HEK293 (cell line): ENCODE measurements around the gene SPECC1L.
A peak's percentile ranks its signal among the peaks of the same experiment; 100 is the strongest.

Source experiments
- CTCF ChIA-PET: fragments of 350-600 bp; formaldehyde crosslinking; extraction: SDS; loops from one replicate; lab custom pipeline; 2021; ENCODE audit warnings: antibody characterized with exemption; lab: Yijun Ruan, JAX
- POLR2A ChIA-PET: fragments of 300-600 bp; formaldehyde crosslinking; extraction: SDS; loops from one replicate; lab custom pipeline; 2020; ENCODE audit warnings: antibody characterized with exemption, inconsistent platforms; lab: Yijun Ruan, JAX
- H3K27ac ChIP-seq: fragments of 200-500 bp; sonication (Bioruptor generic); 2 replicates; pipeline ENCODE4 v1.5.1; 2014; ENCODE audit warnings: low read depth, low read length, control low read depth, inconsistent platforms; ENCODE audit errors: extremely low read depth
- H3K36me3 ChIP-seq, 2 experiments: fragments of 200-500 bp in 1 of 2; sonication (Bioruptor generic) in 1 of 2; 1 replicate in 1 of 2; 2 replicates in 1 of 2; pipeline ENCODE4 v1.5.1; 2014 to 2017; ENCODE audit warnings: inconsistent platforms in 2 of 2, low read length in 2 of 2; ENCODE audit not compliant: control insufficient read depth in 2 of 2, insufficient read depth in 1 of 2
- H3K4me1 ChIP-seq: fragments of 200-500 bp; sonication (Bioruptor generic); 2 replicates; pipeline ENCODE4 v1.5.1; 2014; ENCODE audit warnings: mild to moderate bottlenecking, low read length, inconsistent platforms; ENCODE audit not compliant: control insufficient read depth, insufficient read depth
- H3K4me3 ChIP-seq: 2 replicates; pipeline ENCODE4 v1.5.1; 2011; ENCODE audit warnings: low read depth, mild to moderate bottlenecking, control low read depth, low read length, moderate library complexity
- H3K9me3 ChIP-seq: fragments of 200-500 bp; sonication (Bioruptor generic); 2 replicates; pipeline ENCODE4 v1.5.1; 2014; ENCODE audit warnings: low read depth, low read length, inconsistent platforms; ENCODE audit not compliant: control insufficient read depth, insufficient read depth
- ATF2 ChIP-seq: fragments of 450-650 bp; formaldehyde crosslinking; IDR thresholded peaks from 2 replicates; pipeline ENCODE4 v1.5.1; 2016; ENCODE audit warnings: missing biosample characterization, missing genetic modification characterization, low read depth
- BCL11B ChIP-seq: fragments of 450-650 bp; formaldehyde crosslinking; IDR thresholded peaks from 2 replicates; pipeline ENCODE4 v1.5.1; 2016; ENCODE audit warnings: low read depth, missing biosample characterization, missing genetic modification characterization
- EGR2 ChIP-seq: fragments of 450-650 bp; formaldehyde crosslinking; IDR thresholded peaks from 2 replicates; pipeline ENCODE4 v1.5.1; 2016; ENCODE audit warnings: low read depth, missing biosample characterization, missing genetic modification characterization
- GLI2 ChIP-seq: fragments of 450-650 bp; formaldehyde crosslinking; IDR thresholded peaks from 2 replicates; pipeline ENCODE4; 2017; ENCODE audit warnings: missing biosample characterization, missing genetic modification characterization, low read depth, borderline replicate concordance
- GLIS1 ChIP-seq: fragments of 450-650 bp; formaldehyde crosslinking; IDR thresholded peaks from 2 replicates; pipeline ENCODE4 v1.5.1; 2016; ENCODE audit warnings: missing biosample characterization, missing genetic modification characterization
- MYNN ChIP-seq: fragments of 450-650 bp; formaldehyde crosslinking; IDR thresholded peaks from 2 replicates; pipeline ENCODE4 v1.5.1; 2016; ENCODE audit warnings: missing biosample characterization, missing genetic modification characterization, borderline replicate concordance
- PRDM1 ChIP-seq: fragments of 450-650 bp; formaldehyde crosslinking; IDR thresholded peaks from 2 replicates; pipeline ENCODE4; 2016; ENCODE audit warnings: missing biosample characterization, missing genetic modification characterization
- SCRT2 ChIP-seq: fragments of 450-650 bp; formaldehyde crosslinking; IDR thresholded peaks from 2 replicates; pipeline ENCODE4 v1.5.1; 2016; ENCODE audit warnings: missing biosample characterization, missing genetic modification characterization
- TCF7L2 ChIP-seq: IDR thresholded peaks from 2 replicates; pipeline ENCODE4 v1.6.1; 2011; ENCODE audit warnings: low read depth, mild to moderate bottlenecking, inconsistent platforms, low read length, moderate library complexity, borderline replicate concordance
- TRIM28 ChIP-seq: IDR thresholded peaks from 2 replicates; pipeline ENCODE4 v1.6.1; 2011; ENCODE audit warnings: low read length, control low read depth, borderline replicate concordance
- YY1 ChIP-seq: fragments of 450-650 bp; formaldehyde crosslinking; IDR thresholded peaks from 2 replicates; pipeline ENCODE4 v1.5.1; 2018; ENCODE audit warnings: missing biosample characterization, missing genetic modification characterization
- ZFHX2 ChIP-seq: fragments of 450-650 bp; formaldehyde crosslinking; conservative IDR thresholded peaks from 2 replicates; pipeline ENCODE4 v1.5.1; 2016; ENCODE audit warnings: missing biosample characterization, missing genetic modification characterization
- ZNF223 ChIP-seq: fragments of 450-650 bp; formaldehyde crosslinking; IDR thresholded peaks from 2 replicates; pipeline ENCODE4 v1.5.1; 2016; ENCODE audit warnings: missing biosample characterization, missing genetic modification characterization
- ZNF23 ChIP-seq: fragments of 450-650 bp; formaldehyde crosslinking; IDR thresholded peaks from 2 replicates; pipeline ENCODE4 v1.5.1; 2016; ENCODE audit warnings: missing biosample characterization, missing genetic modification characterization, borderline replicate concordance
- ZNF24 ChIP-seq: fragments of 450-650 bp; formaldehyde crosslinking; IDR thresholded peaks from 2 replicates; pipeline ENCODE4 v1.5.1; 2016; ENCODE audit warnings: missing biosample characterization, missing genetic modification characterization
- ZNF302 ChIP-seq: fragments of 450-650 bp; formaldehyde crosslinking; IDR thresholded peaks from 2 replicates; pipeline ENCODE4 v1.5.1; 2016; ENCODE audit warnings: missing biosample characterization, missing genetic modification characterization, low read depth
- ZNF311 ChIP-seq: fragments of 450-650 bp; formaldehyde crosslinking; IDR thresholded peaks from 2 replicates; pipeline ENCODE4 v1.5.1; 2017; ENCODE audit warnings: missing biosample characterization, missing genetic modification characterization, borderline replicate concordance
- ZNF324 ChIP-seq: fragments of 450-650 bp; formaldehyde crosslinking; IDR thresholded peaks from 2 replicates; pipeline ENCODE4 v1.5.1; 2016; ENCODE audit warnings: missing biosample characterization, missing genetic modification characterization
- ZNF354C ChIP-seq: fragments of 450-650 bp; formaldehyde crosslinking; IDR thresholded peaks from 2 replicates; pipeline ENCODE4 v1.5.1; 2016; ENCODE audit warnings: missing biosample characterization, missing genetic modification characterization, low read depth, borderline replicate concordance
- ZNF423 ChIP-seq: fragments of 450-650 bp; formaldehyde crosslinking; IDR thresholded peaks from 2 replicates; pipeline ENCODE4 v1.5.1; 2016; ENCODE audit warnings: missing biosample characterization, missing genetic modification characterization
- ZNF473 ChIP-seq: fragments of 450-650 bp; formaldehyde crosslinking; IDR thresholded peaks from 2 replicates; pipeline ENCODE4 v1.5.1; 2017; ENCODE audit warnings: missing biosample characterization, missing genetic modification characterization
- ZNF529 ChIP-seq: fragments of 450-650 bp; formaldehyde crosslinking; IDR thresholded peaks from 2 replicates; pipeline ENCODE4 v1.5.1; 2017; ENCODE audit warnings: missing genetic modification characterization, missing biosample characterization; ENCODE audit not compliant: insufficient replicate concordance
- ZNF548 ChIP-seq: fragments of 450-650 bp; formaldehyde crosslinking; IDR thresholded peaks from 2 replicates; pipeline ENCODE4 v1.5.1; 2016; ENCODE audit warnings: missing biosample characterization, missing genetic modification characterization
- ZNF600 ChIP-seq: fragments of 450-650 bp; formaldehyde crosslinking; IDR thresholded peaks from 2 replicates; pipeline ENCODE4 v1.5.1; 2016; ENCODE audit warnings: missing biosample characterization, missing genetic modification characterization
- ZNF626 ChIP-seq: fragments of 450-650 bp; sonication (Bioruptor Pico); formaldehyde crosslinking; IDR thresholded peaks from 2 replicates; pipeline ENCODE4 v1.5.1; 2018; ENCODE audit warnings: missing biosample characterization, missing genetic modification characterization, inconsistent platforms
- ZNF791 ChIP-seq: fragments of 450-650 bp; formaldehyde crosslinking; IDR thresholded peaks from 2 replicates; pipeline ENCODE4 v1.5.1; 2016; ENCODE audit warnings: missing biosample characterization, missing genetic modification characterization
- ZNF837 ChIP-seq: fragments of 450-650 bp; formaldehyde crosslinking; IDR thresholded peaks from 2 replicates; pipeline ENCODE4 v1.5.1; 2016; ENCODE audit warnings: missing biosample characterization, missing genetic modification characterization
- ZSCAN16 ChIP-seq: fragments of 450-650 bp; formaldehyde crosslinking; IDR thresholded peaks from 2 replicates; pipeline ENCODE4 v1.5.1; 2016; ENCODE audit warnings: missing biosample characterization, missing genetic modification characterization
- TF ChIP-seq, protein P1 (sequence below): fragments of 450-650 bp; formaldehyde crosslinking; IDR thresholded peaks from 2 replicates; pipeline ENCODE4 v1.5.1; 2016; ENCODE audit warnings: missing biosample characterization, missing genetic modification characterization
- TF ChIP-seq, protein P2 (sequence below): fragments of 450-650 bp; formaldehyde crosslinking; IDR thresholded peaks from 2 replicates; pipeline ENCODE4 v1.5.1; 2016; ENCODE audit warnings: missing biosample characterization, missing genetic modification characterization, low read depth

The SPECC1L gene

GRCh38 chr22:24431309-24432034 is 160.8 kb downstream of the SPECC1L start:
- no peak overlapping the region for H3K27ac ChIP-seq
- no peaks in the 10 kb centered on the region for H3K4me1 ChIP-seq
- no peaks in the 10 kb centered on the region for H3K9me3 ChIP-seq
- ChIA-PET CTCF (interaction anchor here (1.0 to 2.6 kb wide), 2 partner anchors 10 to 90 kb away, joined by 3 to 9 read pairs; no protein-coding TSS in a partner anchor), POLR2A (no interaction called here)
- H3K4me3 ChIP-seq, result no peak overlapping the region
- TF ChIP-seq TCF7L2 (no peak), TRIM28 (no peak), ZNF626 (tag by site-specific recombination) (no peak), ZNF600 (tag by site-specific recombination) (no peak), ZNF473 (no peak), EGR2 (tag by site-specific recombination) (no peak), MYNN (tag by site-specific recombination) (no peak), ZNF837 (tag by site-specific recombination) (no peak), ZSCAN16 (tag by site-specific recombination) (no peak), ZNF791 (tag by site-specific recombination) (no peak), YY1 (tag by site-specific recombination) (no peak), GLI2 (tag by site-specific recombination) (no peak), ZNF311 (tag by site-specific recombination) (no peak), PRDM1 (no peak), ZNF548 (no peak)
- TF ChIP-seq, protein P1, sequence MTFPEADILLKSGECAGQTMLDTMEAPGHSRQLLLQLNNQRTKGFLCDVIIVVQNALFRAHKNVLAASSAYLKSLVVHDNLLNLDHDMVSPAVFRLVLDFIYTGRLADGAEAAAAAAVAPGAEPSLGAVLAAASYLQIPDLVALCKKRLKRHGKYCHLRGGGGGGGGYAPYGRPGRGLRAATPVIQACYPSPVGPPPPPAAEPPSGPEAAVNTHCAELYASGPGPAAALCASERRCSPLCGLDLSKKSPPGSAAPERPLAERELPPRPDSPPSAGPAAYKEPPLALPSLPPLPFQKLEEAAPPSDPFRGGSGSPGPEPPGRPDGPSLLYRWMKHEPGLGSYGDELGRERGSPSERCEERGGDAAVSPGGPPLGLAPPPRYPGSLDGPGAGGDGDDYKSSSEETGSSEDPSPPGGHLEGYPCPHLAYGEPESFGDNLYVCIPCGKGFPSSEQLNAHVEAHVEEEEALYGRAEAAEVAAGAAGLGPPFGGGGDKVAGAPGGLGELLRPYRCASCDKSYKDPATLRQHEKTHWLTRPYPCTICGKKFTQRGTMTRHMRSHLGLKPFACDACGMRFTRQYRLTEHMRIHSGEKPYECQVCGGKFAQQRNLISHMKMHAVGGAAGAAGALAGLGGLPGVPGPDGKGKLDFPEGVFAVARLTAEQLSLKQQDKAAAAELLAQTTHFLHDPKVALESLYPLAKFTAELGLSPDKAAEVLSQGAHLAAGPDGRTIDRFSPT (tag by site-specific recombination), result no peak
- no peaks in the 10 kb centered on the region for H3K36me3 ChIP-seq

DNA sequence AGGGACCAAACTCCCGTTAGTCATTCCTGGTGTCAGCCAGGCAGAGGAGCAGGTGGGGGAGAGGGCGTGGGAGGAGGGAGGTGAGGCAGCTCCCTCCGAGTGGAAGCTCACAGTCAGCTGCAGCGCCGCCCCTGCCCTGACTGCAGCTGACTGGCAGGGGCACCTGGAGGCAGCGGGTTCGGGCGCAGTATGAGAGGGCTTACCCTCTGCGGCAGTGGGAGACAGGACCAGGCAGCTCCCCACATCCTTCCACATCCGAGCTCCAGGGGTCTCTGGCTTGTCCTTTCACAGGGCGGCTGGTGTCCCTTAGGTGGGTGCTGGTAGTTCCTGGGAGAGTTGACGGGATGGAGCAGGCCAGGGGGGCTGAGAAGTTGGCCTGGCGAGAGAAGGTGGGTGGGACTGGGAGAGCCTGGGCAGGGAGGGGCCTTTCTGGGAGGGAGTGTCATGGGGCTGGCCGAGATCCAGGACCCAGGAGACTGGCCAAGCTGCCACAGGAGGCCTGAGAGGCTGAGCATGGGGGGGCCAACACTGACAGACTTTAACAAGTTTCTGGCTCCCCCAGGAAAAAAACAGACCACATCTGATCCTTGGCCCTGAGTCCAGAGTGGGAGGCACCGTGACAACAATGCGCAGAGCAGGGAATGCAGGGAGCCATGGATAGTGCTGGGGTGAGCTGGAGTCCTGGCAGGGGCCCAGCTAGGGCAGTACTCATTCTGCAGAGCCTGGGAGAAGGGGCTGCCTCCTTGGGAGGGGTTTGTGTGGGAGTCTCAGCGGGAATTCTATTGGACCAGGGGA is 161.6 kb downstream of the SPECC1L start:
- ChIA-PET POLR2A (interaction anchor here (1.3 kb wide), 1 partner anchor 35 kb away, joined by 3 read pairs; no protein-coding TSS in a partner anchor), CTCF (interaction anchor here (0.7 to 2.6 kb wide), 4 partner anchors 9 to 90 kb away, joined by 3 to 9 read pairs (median 4); no protein-coding TSS in a partner anchor)
- H3K9me3 ChIP-seq, result no peaks in the 10 kb centered on the region
- H3K36me3 ChIP-seq, result no peaks in the 10 kb centered on the region
- H3K4me1 ChIP-seq, result no peaks in the 10 kb centered on the region
- H3K4me3 ChIP-seq, result no peak overlapping the region
- no peak overlapping the region for H3K27ac ChIP-seq
- TF ChIP-seq BCL11B, result no peak
- TF ChIP-seq ZNF302, result no peak
- TF ChIP-seq ATF2 (tag by site-specific recombination), result no peak
- TF ChIP-seq ZFHX2 (tag by site-specific recombination), result peak; percentile 78
- 0 out of 2 replicates have a peak, but pooled peaks have one; percentile 17 for TF ChIP-seq ZNF423
- no peak for TF ChIP-seq ZNF354C (tag by site-specific recombination)
- TF ChIP-seq ZNF529 (tag by site-specific recombination), result no peak
- TF ChIP-seq ZNF24 (tag by site-specific recombination), result no peak
- TF ChIP-seq, protein P2, sequence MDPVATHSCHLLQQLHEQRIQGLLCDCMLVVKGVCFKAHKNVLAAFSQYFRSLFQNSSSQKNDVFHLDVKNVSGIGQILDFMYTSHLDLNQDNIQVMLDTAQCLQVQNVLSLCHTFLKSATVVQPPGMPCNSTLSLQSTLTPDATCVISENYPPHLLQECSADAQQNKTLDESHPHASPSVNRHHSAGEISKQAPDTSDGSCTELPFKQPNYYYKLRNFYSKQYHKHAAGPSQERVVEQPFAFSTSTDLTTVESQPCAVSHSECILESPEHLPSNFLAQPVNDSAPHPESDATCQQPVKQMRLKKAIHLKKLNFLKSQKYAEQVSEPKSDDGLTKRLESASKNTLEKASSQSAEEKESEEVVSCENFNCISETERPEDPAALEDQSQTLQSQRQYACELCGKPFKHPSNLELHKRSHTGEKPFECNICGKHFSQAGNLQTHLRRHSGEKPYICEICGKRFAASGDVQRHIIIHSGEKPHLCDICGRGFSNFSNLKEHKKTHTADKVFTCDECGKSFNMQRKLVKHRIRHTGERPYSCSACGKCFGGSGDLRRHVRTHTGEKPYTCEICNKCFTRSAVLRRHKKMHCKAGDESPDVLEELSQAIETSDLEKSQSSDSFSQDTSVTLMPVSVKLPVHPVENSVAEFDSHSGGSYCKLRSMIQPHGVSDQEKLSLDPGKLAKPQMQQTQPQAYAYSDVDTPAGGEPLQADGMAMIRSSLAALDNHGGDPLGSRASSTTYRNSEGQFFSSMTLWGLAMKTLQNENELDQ (tag by site-specific recombination), result no peak
- TF ChIP-seq ZNF324 (tag by site-specific recombination), result no peak
- TF ChIP-seq ZNF600 (tag by site-specific recombination), result 0 out of 2 replicates have a peak, but pooled peaks have one; percentile 20
- TF ChIP-seq GLIS1 (tag by site-specific recombination), result peak; percentile 98
- no peak for TF ChIP-seq ZNF23 (tag by site-specific recombination)
- TF ChIP-seq ZNF223, result no peak
- TF ChIP-seq SCRT2 (tag by site-specific recombination), result no peak
